ENCODE measurements around the gene RASGRF1.

GRCh38 chr15:78951841-78952238, 138.7 kb downstream of the RASGRF1 start:
- TF ChIP-seq POLR2AphosphoS5 (IDR thresholded peaks at IDR 0.05) (no peak), CTCF (IDR thresholded peaks at IDR 0.05) (no peak), POLR2A (IDR thresholded peaks at IDR 0.05) (no peak)

All from breast epithelium (tissue), 3 donors.